Neural cell (in vitro differentiated cells): ENCODE data around the gene IFT81.

Source experiments
- POLR2AphosphoS5 ChIP-seq: IDR thresholded peaks from 2 replicates; pipeline ENCODE4 v1.6.1; 2012
- RAD21 ChIP-seq: fragments of 450-650 bp; conservative IDR thresholded peaks from 2 replicates; pipeline ENCODE4 v1.6.1; 2014; ENCODE audit warnings: antibody characterized with exemption, mild to moderate bottlenecking, moderate library complexity
- SMC3 ChIP-seq: fragments of 450-650 bp; conservative IDR thresholded peaks from 2 replicates; pipeline ENCODE4 v1.6.1; 2014; ENCODE audit warnings: antibody characterized with exemption, mild to moderate bottlenecking, moderate library complexity; ENCODE audit not compliant: poor library complexity
- TAF1 ChIP-seq: IDR thresholded peaks from 2 replicates; pipeline ENCODE4 v1.6.1; 2012; ENCODE audit warnings: low read depth
- TF ChIP-seq, protein P1 (sequence below): fragments of 450-650 bp; IDR thresholded peaks from 2 replicates; pipeline ENCODE4 v1.5.1; 2014; ENCODE audit warnings: antibody characterized with exemption, mild to moderate bottlenecking, moderate library complexity; ENCODE audit not compliant: poor library complexity, severe bottlenecking

DNA sequence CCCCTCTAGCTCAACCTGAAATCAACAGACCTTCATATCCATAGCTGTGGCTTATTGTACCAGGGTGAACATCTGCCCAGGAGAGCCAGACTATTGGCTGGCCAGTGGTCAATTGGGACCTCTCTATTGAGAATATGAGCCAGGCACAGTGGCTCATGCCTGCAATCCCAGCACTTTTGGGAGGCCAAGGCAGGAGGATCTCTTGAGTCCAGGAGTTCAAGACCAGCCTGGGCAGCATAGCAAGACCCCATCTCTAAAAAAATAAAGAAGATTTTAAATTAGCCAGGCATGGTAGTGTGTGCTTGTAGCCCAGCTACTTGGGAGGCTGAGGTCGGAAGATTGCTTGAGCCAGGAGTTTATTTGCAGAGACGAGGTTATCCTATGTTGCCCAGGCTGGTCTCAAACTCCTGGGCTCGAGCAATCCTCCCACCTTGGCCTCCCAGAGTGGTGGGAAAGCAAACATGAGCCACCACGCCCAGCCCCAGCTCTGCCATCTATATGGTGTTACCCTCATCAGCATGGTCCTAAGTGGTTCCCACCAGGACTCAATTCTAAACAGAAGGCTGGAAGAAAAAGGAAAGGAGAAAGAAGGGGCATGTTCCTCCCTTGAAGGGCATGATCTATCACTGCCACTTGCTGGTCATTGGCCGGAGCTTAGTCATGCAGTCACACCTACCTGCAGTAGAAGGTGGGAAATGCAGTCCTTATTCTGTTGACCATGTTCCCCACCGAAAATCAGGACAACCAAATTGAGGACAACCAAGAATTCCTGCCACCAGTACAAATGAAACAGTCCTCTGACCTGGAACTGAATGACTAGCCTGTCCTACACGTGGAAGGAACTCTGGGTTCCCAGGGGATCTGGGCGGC is 33.7 kb upstream of the IFT81 start:
- TF ChIP-seq SMC3: no peak
- TF ChIP-seq, protein P1, sequence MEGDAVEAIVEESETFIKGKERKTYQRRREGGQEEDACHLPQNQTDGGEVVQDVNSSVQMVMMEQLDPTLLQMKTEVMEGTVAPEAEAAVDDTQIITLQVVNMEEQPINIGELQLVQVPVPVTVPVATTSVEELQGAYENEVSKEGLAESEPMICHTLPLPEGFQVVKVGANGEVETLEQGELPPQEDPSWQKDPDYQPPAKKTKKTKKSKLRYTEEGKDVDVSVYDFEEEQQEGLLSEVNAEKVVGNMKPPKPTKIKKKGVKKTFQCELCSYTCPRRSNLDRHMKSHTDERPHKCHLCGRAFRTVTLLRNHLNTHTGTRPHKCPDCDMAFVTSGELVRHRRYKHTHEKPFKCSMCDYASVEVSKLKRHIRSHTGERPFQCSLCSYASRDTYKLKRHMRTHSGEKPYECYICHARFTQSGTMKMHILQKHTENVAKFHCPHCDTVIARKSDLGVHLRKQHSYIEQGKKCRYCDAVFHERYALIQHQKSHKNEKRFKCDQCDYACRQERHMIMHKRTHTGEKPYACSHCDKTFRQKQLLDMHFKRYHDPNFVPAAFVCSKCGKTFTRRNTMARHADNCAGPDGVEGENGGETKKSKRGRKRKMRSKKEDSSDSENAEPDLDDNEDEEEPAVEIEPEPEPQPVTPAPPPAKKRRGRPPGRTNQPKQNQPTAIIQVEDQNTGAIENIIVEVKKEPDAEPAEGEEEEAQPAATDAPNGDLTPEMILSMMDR: no peak
- no peak for TF ChIP-seq POLR2AphosphoS5
- no peak for TF ChIP-seq TAF1
- TF ChIP-seq RAD21: no peak
